NCI-H2081 treated with DMSO at 0.1 percent for 48 hours (cell line): ENCODE data around the gene CEACAM6.
A peak's percentile ranks its signal among the peaks of the same experiment; 100 is the strongest.
"Not testable (repeated sequence)": the region's sequence is repeated elsewhere in the genome, so short reads cannot be mapped to it uniquely, and the experiment has no call there.

ENCODE experiments used
- DNase-seq: peaks from one replicate; lab custom pipeline; 2025; lab: John Stamatoyannopoulos, UW

The CEACAM6 gene

DNA sequence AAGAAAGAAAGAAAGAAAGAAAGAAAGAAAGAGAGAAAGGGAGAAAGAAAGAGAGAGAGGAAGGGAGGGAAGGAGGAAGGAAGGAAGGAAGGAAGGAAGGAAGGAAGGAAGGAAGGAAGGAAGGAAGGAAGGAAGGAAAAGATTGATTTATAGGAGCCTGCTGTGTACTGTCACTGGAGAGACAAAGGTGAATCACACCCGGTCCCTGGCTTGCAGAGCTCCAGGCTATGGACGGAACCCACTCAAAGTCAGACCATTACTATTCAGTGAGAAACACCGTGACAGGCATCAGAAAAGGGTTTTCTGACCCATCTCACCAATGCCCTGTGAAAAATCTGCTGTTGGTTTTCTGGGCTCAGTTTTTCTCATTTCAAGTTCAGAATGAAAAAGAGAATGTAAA is 7.3 kb upstream of the CEACAM6 start:
- no peak for DNase-seq

GRCh38 chr19:41750248-41751134 is 4.8 kb upstream of the CEACAM6 start:
- not testable (repeated sequence) for DNase-seq

- DNase-seq: no peak
Measured at GRCh38 chr19:41753159-41753558, 2.2 kb upstream of the CEACAM6 start.

DNA sequence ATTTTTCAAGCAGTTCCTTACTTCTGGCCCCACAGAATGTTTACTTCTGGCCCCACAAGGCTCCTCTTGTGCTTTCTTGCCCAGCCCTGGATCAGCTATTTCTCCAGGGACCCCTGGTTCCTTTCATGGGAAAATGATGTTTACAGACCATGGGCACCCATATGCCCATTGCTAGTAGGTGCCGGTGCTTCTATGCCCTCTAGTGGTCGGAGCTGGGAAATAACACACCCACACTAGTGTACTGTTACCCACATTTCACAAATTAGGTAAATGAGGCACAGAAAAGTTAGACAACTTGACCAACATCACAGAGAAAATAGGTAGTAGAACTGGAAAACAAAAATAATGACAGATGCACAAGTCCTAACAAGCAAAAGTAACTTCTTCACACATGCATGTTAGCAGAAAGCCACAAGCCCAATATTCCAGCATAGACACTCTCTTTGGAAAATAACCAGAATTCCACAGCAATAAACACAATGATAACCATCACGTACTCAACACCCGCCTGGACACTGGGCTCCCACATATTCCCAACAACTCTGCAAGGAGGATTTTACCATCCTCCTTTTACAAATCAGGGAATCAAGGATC is 1.3 kb upstream of the CEACAM6 start:
- DNase-seq: no peak

GRCh38 chr19:41758846-41759245 is 3.5 kb downstream of the CEACAM6 start:
- no peak for DNase-seq

GRCh38 chr19:41767115-41767514 is 11.8 kb downstream of the CEACAM6 start:
- DNase-seq: no peak

GRCh38 chr19:41768105-41768504 is 12.8 kb downstream of the CEACAM6 start:
- not testable (repeated sequence) for DNase-seq

DNA sequence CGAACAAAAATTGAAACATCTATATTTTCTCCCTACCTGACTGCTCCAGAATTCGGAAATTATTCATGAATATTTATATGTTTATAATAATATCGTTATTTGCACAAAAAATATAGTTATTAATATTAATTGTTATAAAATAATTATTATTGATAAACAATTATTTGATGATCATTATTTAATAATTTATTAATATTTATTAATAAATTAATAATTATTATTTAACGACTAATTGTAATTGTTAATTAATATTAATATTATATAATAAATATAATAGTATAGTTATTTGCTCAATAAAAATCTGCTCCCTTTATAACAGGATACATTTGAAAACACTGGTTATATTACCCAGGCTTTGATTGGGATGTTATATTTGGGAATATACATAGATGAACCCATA is 14.3 kb downstream of the CEACAM6 start:
- no peak for DNase-seq

DNA sequence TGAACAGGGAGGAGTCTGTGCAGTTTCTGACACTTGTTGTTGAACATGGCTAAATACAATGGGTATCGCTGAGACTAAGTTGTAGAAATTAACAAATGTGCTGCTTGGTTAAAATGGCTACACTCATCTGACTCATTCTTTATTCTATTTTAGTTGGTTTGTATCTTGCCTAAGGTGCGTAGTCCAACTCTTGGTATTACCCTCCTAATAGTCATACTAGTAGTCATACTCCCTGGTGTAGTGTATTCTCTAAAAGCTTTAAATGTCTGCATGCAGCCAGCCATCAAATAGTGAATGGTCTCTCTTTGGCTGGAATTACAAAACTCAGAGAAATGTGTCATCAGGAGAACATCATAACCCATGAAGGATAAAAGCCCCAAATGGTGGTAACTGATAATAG is 16.1 kb downstream of the CEACAM6 start:
- DNase-seq: no peak

DNA sequence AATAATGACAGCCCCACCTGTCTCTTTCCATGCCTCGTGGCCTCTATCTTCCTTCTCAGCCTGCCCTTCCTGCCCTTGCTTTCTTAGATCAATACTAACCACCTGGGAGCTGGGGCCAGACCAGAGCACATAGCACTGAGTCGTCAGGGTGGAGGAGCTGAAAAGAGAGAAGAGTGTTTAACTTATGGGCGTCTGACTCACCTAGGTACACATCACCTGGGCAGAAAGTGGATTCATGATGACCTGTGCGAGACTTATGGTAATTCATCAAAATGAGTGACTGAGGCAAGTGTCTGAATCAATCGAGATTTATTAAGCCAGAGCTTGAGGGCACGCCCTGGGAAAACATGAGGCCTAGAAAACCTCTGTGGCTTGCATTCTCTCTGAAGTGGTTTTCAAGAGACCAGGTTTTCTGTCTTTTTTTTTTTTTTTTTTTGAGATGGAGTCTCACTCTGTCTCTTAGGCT is 19.2 kb downstream of the CEACAM6 start:
- DNase-seq: no peak

DNA sequence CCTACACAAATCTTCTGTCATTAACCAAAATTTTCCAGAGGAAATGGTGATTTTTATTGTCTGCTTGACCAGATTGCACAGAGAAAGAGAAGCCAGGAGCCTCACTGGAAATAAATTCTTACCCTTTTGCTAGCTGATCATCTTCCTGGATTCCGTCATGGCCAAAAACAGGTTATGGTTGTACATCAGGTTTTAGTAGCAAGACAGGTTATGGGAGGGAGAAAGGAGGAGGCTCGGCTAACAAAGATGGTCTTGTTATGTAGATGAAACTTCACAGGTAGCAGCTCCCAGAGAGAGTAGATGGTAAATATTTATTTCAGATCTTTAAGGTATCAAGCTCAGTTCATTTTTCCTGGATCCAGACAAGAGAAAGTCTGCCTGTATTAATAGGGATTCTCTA is 21.4 kb downstream of the CEACAM6 start:
- DNase-seq: no peak

DNA sequence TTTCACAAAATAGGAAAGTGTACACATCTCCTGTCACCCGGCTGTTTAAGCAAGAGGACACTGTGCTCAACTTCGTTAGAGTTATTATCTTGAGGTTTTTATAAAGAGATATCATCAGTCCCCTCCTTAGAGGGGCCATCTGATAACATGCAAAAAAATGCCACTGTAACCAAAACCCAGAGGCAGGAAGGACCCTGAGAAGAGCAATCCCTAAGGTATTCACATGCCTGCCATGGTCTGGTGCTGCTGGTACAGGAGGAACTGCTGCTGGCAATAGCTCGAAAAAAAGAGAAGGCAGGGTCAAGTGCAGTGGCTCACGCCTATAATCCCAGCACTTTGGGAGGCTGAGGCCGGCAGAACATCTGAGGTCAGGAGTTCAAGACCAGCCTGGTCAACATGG is 28.3 kb downstream of the CEACAM6 start:
- no peak for DNase-seq

DNA sequence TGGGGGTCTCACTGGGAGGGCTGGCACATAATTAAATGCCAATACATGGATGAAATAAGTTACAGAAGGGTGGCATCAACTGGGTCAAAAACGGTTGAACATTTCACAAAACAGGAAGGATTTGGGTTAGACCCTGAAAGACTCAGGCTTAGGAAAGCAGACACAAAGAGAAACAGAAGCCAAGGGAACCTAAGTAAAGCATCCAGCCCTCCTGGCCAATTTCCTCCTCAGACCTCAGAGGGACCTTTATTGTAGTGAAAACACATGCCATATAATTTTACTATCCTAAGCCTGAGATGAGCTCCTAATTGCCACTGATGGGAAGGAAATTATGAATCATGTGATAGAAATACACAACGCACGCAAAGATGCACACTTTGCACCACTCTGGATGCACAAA is 29.0 kb downstream of the CEACAM6 start:
- no peak for DNase-seq

GRCh38 chr19:41784743-41785142 is 29.4 kb downstream of the CEACAM6 start:
- no peak for DNase-seq

GRCh38 chr19:41785653-41786052 is 30.3 kb downstream of the CEACAM6 start:
- peak; percentile 15 for DNase-seq

GRCh38 chr19:41787055-41787454 is 31.7 kb downstream of the CEACAM6 start:
- DNase-seq: no peak

DNA sequence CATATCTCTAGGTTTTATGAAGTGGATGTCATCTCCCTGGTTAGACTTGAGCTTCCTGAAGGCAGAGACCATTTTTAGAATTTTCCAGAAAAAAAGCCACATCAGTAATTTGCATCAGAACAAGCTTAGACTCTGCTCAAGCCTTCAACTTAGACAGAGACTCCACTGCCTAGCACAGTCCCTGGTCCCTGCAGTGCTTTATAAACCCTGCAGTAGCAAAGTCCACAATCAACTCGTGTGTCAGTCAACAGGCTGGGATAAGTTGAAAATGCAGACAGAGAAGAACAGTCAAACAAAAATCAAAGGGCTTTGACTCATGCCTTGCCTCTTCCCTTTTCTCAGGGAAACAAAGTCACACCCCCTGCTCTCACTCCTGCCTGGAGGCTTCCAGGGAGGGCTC is 33.2 kb downstream of the CEACAM6 start:
- DNase-seq: not testable (repeated sequence)

DNA sequence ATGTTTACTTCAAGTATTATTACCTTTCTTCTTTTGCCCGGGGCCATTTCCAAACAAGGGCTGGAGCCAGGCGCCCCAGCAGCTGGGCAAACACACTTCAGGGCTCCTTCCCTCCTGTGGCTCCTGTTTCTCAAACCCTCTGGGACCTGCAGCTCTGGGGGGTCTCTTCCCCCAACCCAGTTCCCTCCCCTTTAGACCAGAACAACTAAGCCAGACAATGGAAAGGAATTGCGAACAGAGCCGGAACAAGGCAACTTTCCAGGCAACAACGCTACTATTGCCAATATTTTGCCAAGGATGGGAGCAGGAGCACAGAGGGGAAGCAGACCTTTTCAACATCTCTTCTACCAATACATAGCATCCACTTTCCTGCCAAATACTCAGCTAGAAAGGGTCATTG is 33.7 kb downstream of the CEACAM6 start:
- peak; percentile 48 for DNase-seq

GRCh38 chr19:41792513-41793413 is 37.4 kb downstream of the CEACAM6 start:
- no peak for DNase-seq

- no peak for DNase-seq
Measured at GRCh38 chr19:41793414-41793727, 38.0 kb downstream of the CEACAM6 start.

GRCh38 chr19:41795031-41795461 is 39.7 kb downstream of the CEACAM6 start:
- peak; percentile 22 for DNase-seq

GRCh38 chr19:41796362-41796761 is 41.0 kb downstream of the CEACAM6 start, which contains the start of gene CEACAM3:
CEACAM3 (plus strand) TSS chr19:41796587; CDS start chr19:41796678, 91 bp downstream.
- DNase-seq: no peak
